BLaER1 treated with 17β-estradiol and CSF1 and Interleukin-3, amounts not matched to agents 10 nM and 100 nM (cell line): ENCODE measurements around the gene NES.

Experiments used
- H3K27ac ChIP-seq, 11 experiments: shearing (Covaris generic); formaldehyde crosslinking; 2 replicates each; pipeline ENCODE4 v1.8.1; 2022
- H3K27me3 ChIP-seq, 11 experiments: shearing (Covaris generic); formaldehyde crosslinking; 2 replicates each; pipeline ENCODE4 v1.8.1; 2022
- H3K36me3 ChIP-seq, 11 experiments: shearing (Covaris generic); formaldehyde crosslinking; 2 replicates each; pipeline ENCODE4 v1.8.1; 2022
- H3K4me1 ChIP-seq, 10 experiments: shearing (Covaris generic); formaldehyde crosslinking; 2 replicates each; pipeline ENCODE4 v1.8.1; 2022
- H3K4me2 ChIP-seq, 11 experiments: shearing (Covaris generic); formaldehyde crosslinking; 2 replicates each; pipeline ENCODE4 v1.8.1; 2022
- H3K4me3 ChIP-seq, 10 experiments: shearing (Covaris generic); formaldehyde crosslinking; 2 replicates each; pipeline ENCODE4 v1.8.1; 2022
- H3K9ac ChIP-seq, 11 experiments: shearing (Covaris generic); formaldehyde crosslinking; 2 replicates each; pipeline ENCODE4 v1.8.1; 2022
- H3K9me3 ChIP-seq, 11 experiments: shearing (Covaris generic); formaldehyde crosslinking; replicated peaks in 1 of 11; 2 replicates each; pipeline ENCODE4 v1.8.1; 2022
- H4K20me1 ChIP-seq, 11 experiments: shearing (Covaris generic); formaldehyde crosslinking; 2 replicates each; pipeline ENCODE4 v1.8.1; 2022
- Cebpa-rat ChIP-seq, 11 experiments: shearing (Covaris generic); IDR thresholded peaks; 2 replicates each; pipeline ENCODE4 v1.8.1; 2022

NES gene

GRCh38 chr1:156658945-156659574, 18.1 kb downstream of the NES start:
- H3K9me3 ChIP-seq: no peaks in the 10 kb centered on the region
- peaks cover 34 to 51% (median 47%) of the 10 kb centered on the region in 11 experiments for H3K27me3 ChIP-seq
- peaks cover 0 to 47% (median 16%) of the 10 kb centered on the region in 11 experiments; a peak in 15 of 22 replicates for H4K20me1 ChIP-seq
- H3K9ac ChIP-seq: peak overlapping the region in 7 of 11 experiments; percentile 3 to 40 (median 27); a peak in 6 of 22 replicates
- H3K4me3 ChIP-seq: no peak overlapping the region; a peak in 1 of 20 replicates
- no peak for TF ChIP-seq Cebpa-rat (IDR thresholded peaks at IDR 0.05)
- peak overlapping the region in 2 of 11 experiments; percentile 54 to 55; a peak in 3 of 22 replicates for H3K27ac ChIP-seq
- peak overlapping the region; percentile 86 to 99 (median 94) for H3K4me2 ChIP-seq
- no peaks in the 10 kb centered on the region for H3K36me3 ChIP-seq
- H3K4me1 ChIP-seq: peaks cover 68 to 82% (median 75%) of the 10 kb centered on the region in 10 experiments

GRCh38 chr1:156658496-156658895, 18.7 kb downstream of the NES start:
- H4K20me1 ChIP-seq: peaks cover 0 to 52% (median 16%) of the 10 kb centered on the region in 11 experiments; a peak in 15 of 22 replicates
- TF ChIP-seq Cebpa-rat (IDR thresholded peaks at IDR 0.05): no peak
- H3K4me3 ChIP-seq: no peak overlapping the region
- H3K9me3 ChIP-seq: no peaks in the 10 kb centered on the region
- peak overlapping the region in 1 of 11 experiments; percentile 55; a peak in 3 of 22 replicates for H3K27ac ChIP-seq
- H3K36me3 ChIP-seq: no peaks in the 10 kb centered on the region
- peaks cover 39 to 57% (median 52%) of the 10 kb centered on the region in 11 experiments for H3K27me3 ChIP-seq
- H3K9ac ChIP-seq: peak overlapping the region in 4 of 11 experiments; percentile 9 to 40 (median 22); a peak in 2 of 22 replicates
- peaks cover 62 to 76% (median 69%) of the 10 kb centered on the region in 10 experiments for H3K4me1 ChIP-seq
- H3K4me2 ChIP-seq: peak overlapping the region in 9 of 11 experiments; percentile 86 to 99 (median 95); a peak in 14 of 22 replicates

GRCh38 chr1:156657741-156658319, 19.4 kb downstream of the NES start:
- H3K27me3 ChIP-seq: peaks cover 46 to 63% (median 59%) of the 10 kb centered on the region in 11 experiments
- H3K27ac ChIP-seq: peak overlapping the region in 3 of 11 experiments; percentile 43 to 55 (median 44); a peak in 5 of 22 replicates
- no peak for TF ChIP-seq Cebpa-rat (IDR thresholded peaks at IDR 0.05)
- peak overlapping the region; percentile 46 to 99 (median 74); a peak in 21 of 22 replicates for H3K4me2 ChIP-seq
- peak overlapping the region in 5 of 11 experiments; percentile 2 to 54 (median 9); a peak in 4 of 22 replicates for H3K9ac ChIP-seq
- H3K36me3 ChIP-seq: no peaks in the 10 kb centered on the region
- H4K20me1 ChIP-seq: peaks cover 0 to 58% (median 16%) of the 10 kb centered on the region in 11 experiments; a peak in 15 of 22 replicates
- peak overlapping the region in 3 of 10 experiments; percentile 36 to 45 (median 42); a peak in 2 of 20 replicates for H3K4me3 ChIP-seq
- H3K9me3 ChIP-seq: no peaks in the 10 kb centered on the region
- H3K4me1 ChIP-seq: peaks cover 55 to 69% (median 63%) of the 10 kb centered on the region in 10 experiments

- no peaks in the 10 kb centered on the region; a peak in 1 of 22 replicates for H3K9me3 ChIP-seq
- peak overlapping the region in 3 of 11 experiments; percentile 5 to 54 (median 50); a peak in 3 of 22 replicates for H3K9ac ChIP-seq
- H3K4me1 ChIP-seq: peaks cover 48 to 62% (median 55%) of the 10 kb centered on the region in 10 experiments
- peak overlapping the region in 8 of 10 experiments; percentile 31 to 50 (median 38); a peak in 15 of 20 replicates for H3K4me3 ChIP-seq
- H3K4me2 ChIP-seq: peak overlapping the region; percentile 46 to 99 (median 74)
- peaks cover 53 to 71% (median 67%) of the 10 kb centered on the region in 11 experiments for H3K27me3 ChIP-seq
- no peaks in the 10 kb centered on the region for H3K36me3 ChIP-seq
- peaks cover 0 to 64% (median 17%) of the 10 kb centered on the region in 11 experiments; a peak in 15 of 22 replicates for H4K20me1 ChIP-seq
- peak overlapping the region in 1 of 11 experiments; percentile 55; a peak in 1 of 22 replicates for H3K27ac ChIP-seq
- no peak for TF ChIP-seq Cebpa-rat (IDR thresholded peaks at IDR 0.05)
Observed at GRCh38 chr1:156656806-156657740, 20.1 kb downstream of the NES start.

- Histone ChIP-seq H3K27ac (no peak overlapping the region), H4K20me1 (peaks cover 0 to 72% (median 17%) of the 10 kb centered on the region in 11 experiments; a peak in 15 of 22 replicates), H3K36me3 (no peaks in the 10 kb centered on the region), H3K4me1 (peaks cover 37 to 51% (median 46%) of the 10 kb centered on the region in 10 experiments), H3K9me3 (no peaks in the 10 kb centered on the region; a peak in 1 of 22 replicates), H3K4me2 (peak overlapping the region in 2 of 11 experiments; percentile 95 to 98; a peak in 1 of 22 replicates), H3K4me3 (no peak overlapping the region), H3K27me3 (peaks cover 64 to 82% (median 77%) of the 10 kb centered on the region in 11 experiments), H3K9ac (no peak overlapping the region)
- no peak for TF ChIP-seq Cebpa-rat (IDR thresholded peaks at IDR 0.05)
Observed at GRCh38 chr1:156655904-156656516, 21.2 kb downstream of the NES start.

GRCh38 chr1:156655151-156655903, 21.9 kb downstream of the NES start:
- H3K4me1 ChIP-seq: peaks cover 30 to 44% (median 40%) of the 10 kb centered on the region in 10 experiments
- no peaks in the 10 kb centered on the region; a peak in 1 of 22 replicates for H3K9me3 ChIP-seq
- no peak overlapping the region for H3K27ac ChIP-seq
- peaks cover 71 to 88% (median 84%) of the 10 kb centered on the region in 11 experiments for H3K27me3 ChIP-seq
- H3K4me2 ChIP-seq: no peak overlapping the region
- H3K4me3 ChIP-seq: no peak overlapping the region
- no peak for TF ChIP-seq Cebpa-rat (IDR thresholded peaks at IDR 0.05)
- H3K9ac ChIP-seq: no peak overlapping the region
- peaks cover 0 to 72% (median 17%) of the 10 kb centered on the region in 11 experiments; a peak in 15 of 22 replicates for H4K20me1 ChIP-seq
- no peaks in the 10 kb centered on the region for H3K36me3 ChIP-seq

- Histone ChIP-seq H4K20me1 (peaks cover 0 to 73% (median 17%) of the 10 kb centered on the region in 11 experiments; a peak in 15 of 22 replicates), H3K27ac (no peak overlapping the region), H3K9ac (no peak overlapping the region), H3K27me3 (peaks cover 77 to 95% (median 90%) of the 10 kb centered on the region in 11 experiments), H3K36me3 (no peaks in the 10 kb centered on the region), H3K4me2 (no peak overlapping the region), H3K9me3 (no peaks in the 10 kb centered on the region; a peak in 1 of 22 replicates), H3K4me3 (no peak overlapping the region), H3K4me1 (peaks cover 24 to 38% (median 34%) of the 10 kb centered on the region in 10 experiments)
- no peak for TF ChIP-seq Cebpa-rat (IDR thresholded peaks at IDR 0.05)
Observed at GRCh38 chr1:156654700-156655099, 22.5 kb downstream of the NES start.
